ENCODE measurements around the gene SLC30A1.

SLC30A1 gene

DNA sequence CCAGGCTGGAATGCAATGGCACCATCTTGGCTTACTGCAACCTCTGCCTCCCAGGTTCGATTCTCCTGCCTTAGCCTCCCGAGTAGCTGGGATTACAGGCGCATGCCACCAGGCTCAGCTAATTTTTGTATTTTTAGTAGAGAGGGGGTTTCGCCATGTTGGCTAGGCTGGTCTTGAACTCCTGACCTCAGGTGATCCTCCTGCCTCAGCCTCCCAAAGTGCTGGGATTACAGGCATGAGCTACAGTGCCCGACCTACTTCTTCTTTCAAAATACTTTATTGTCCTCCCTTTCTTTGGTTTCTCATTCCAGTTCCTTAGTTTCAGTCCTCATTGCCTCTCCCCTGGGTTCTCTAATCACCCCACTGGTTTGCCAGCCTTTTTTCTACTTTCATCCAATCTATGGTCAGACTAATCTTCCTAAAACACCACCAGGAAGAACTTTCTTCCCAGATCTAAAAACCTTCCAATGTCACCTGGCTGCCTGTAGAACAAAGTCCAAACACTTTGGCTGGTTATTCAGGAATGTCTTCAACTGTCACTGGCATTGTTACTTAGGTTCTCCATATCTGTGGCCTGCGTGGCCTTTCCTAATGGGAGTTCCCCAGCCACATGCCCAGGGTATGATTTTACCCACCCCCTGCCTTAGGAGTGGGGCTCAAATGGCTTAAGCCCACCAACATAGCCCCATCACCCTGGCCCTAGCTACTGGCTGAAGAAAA is 29.0 kb upstream of the SLC30A1 start:
- DNase-seq (ENCODE audit: low read depth), result no peak

DNA sequence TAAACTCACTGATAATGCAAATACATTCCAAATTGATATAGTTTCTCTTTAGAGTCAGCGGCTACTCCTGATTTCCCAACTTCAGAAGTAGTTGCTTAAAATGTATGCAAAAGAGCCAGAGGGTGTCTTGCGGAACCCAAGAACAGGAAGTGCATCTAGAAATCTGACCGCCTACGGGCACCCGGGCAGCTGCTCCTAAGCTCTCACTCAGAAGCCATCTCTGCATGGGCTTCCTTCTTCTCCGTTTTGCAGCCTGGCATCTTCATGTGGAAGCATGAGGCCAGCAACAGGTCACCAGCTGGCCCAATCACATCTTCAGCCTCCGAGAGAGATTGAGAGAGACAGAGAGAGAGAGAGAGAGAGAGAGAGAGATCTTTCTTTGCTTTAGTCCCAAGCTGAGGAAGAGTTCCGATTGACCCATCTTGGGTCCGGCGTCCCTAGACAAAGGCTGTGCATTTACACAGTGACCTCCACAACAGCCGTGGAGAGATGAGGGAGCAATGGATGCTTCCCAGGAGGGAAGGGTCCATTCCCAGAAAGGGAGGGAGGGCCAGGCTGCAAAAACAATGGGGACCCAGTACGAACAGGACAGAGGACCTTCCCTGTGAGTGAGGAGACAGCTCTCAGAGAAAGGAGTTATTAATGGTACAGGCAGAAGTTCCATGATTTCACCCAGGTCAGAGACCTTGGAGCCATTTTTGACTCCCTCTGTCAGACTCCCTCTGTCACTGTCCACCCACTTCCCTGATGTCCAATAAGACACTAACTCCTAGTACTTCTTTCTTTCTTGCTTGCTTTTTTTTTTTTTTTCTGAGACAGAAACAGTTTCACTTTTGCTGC is 28.2 kb upstream of the SLC30A1 start:
- DNase-seq (ENCODE audit: low read depth), result no peak

DNA sequence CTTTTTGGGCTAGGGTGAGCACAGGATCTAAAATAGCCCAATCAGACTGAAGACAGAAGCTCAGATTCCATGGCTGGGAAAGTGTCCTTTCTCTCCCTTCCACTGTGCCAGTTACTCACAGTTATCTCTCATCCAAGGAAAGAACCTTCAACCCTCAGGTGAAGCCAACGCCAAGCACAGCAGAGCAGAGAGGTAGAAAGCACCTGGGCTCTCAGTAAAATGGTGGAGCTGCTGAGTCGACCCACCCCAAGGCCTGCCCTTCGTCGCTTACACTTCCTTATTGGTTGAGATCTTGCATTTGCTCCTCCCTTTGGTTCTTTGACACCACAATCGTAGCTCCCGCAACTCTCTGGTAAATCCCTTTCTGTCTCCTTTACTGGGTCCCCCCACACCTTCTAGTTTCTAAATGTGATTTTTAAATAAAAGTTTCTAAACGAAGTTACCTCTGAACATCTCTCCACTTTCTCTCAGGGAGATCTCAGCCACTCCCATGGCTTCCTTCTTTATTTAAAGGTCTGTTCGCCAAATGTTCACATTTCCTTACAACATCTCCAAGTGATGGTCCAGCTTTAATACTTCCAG is 27.5 kb upstream of the SLC30A1 start:
- no peak for DNase-seq (ENCODE audit: low read depth)

DNA sequence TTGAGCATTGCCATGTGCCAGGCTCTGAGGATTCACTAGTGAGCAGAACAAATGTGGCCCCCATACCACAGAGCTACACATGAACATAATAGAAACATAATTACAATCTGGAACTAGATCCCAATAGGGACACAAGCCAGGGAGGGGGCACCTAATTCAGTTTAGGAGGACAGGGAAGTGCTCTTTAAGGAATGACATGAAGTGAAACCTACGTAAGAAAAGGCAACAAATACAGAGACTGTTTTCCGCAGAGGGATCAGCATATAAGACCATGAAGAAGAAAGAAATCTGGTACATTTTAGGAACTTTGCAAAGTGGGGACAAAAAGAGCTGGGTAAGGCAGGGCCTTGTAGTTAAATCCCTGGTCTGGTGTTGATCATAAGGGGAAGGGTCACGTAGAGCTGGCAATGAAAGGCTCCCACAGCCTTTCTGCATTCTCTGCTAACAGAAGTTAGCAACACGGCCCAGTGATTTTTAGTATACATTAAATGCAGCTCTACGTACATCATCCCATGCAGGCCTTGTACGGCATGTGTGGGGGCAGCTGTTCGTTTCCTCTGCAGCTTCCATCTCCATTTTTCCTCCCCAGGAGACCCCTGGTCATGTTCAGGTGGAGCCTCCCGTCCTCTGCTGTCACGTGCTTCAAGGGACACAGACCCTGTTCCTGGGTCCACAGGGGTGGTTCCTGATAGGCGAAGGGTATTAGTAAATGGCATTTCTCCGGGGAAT is 26.8 kb upstream of the SLC30A1 start:
- DNase-seq (ENCODE audit: low read depth), result no peak

DNA sequence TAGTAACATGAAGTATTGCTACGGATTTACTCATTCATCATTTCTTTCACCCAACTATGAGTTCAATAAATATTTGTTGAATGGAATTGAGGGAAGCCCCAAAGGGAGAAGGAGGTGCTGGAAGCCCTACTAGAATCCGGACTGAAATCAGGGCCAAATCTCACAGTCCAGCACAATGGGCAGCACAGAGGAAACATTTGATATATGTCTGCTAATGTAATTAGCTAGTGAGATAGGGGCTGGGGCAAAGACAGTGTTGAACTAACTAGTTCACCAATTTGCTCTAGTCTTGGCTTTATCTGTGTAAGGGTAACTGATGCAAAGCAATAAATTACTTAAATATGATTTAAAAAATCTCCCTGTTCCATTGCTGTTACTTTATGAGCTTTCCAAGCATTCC is 26.1 kb upstream of the SLC30A1 start:
- no peak for DNase-seq (ENCODE audit: low read depth)

DNA sequence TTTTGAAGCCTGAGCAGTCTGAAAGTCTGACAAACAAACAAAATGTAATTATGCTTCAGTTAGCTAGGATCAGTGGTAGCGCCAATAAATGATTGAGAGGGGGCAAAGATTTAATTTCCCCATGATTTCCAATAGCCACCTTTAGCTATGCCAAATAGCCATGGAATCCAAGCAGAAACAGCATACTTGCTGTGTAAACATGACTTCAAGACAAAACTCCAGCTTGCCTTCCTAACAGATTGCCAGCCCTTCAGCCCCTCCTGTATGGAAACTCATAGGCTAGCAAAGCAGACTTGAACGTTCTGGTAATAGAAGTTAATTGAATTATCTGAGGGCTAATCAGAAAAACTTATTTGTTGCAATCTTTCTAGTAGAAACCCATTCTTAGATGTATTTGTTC is 25.6 kb upstream of the SLC30A1 start:
- no peak for DNase-seq (ENCODE audit: low read depth)

DNA sequence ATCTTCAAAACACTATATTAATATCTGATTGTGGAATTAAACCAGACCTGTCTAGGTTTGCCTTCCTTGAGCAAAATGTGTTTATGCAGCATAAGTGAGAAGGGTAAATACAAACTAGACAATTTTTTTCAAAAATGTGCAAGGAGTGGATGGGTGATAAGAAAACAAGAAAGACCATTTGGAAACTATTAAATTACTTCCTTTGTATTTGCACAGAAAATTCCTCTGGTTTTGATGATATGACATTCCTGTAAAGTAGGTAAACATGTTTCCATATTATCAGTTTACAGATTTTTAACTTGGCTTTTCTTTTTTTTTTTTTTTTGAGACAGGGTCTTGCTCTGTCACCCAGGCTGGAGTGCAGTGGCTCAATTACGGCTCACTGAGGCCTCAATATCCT is 24.8 kb upstream of the SLC30A1 start:
- DNase-seq (ENCODE audit: low read depth), result no peak

DNA sequence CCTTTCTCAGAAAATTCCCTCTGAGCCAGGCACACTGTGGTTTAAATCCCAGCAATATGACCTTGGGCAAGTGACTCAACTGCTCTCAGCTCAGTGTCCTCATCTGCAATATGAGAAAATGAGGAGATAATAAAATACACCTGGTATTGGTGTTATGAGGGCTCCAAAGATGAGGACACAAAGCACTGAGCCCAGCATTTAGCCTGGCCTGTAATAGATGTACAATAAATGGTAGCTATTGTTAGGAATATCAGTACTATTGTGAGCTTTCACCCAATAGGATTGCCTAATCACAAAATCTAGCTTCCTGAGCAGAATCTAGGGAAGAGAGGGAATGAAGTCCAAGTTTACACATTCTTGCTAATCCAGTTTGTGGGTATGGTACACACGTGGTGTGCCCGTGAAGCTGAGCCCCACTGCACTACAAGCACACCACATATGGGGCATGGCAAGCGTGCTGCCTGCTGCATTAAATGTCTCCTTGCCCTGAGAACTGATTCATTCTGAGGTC is 24.3 kb upstream of the SLC30A1 start:
- DNase-seq (ENCODE audit: low read depth), result no peak

DNA sequence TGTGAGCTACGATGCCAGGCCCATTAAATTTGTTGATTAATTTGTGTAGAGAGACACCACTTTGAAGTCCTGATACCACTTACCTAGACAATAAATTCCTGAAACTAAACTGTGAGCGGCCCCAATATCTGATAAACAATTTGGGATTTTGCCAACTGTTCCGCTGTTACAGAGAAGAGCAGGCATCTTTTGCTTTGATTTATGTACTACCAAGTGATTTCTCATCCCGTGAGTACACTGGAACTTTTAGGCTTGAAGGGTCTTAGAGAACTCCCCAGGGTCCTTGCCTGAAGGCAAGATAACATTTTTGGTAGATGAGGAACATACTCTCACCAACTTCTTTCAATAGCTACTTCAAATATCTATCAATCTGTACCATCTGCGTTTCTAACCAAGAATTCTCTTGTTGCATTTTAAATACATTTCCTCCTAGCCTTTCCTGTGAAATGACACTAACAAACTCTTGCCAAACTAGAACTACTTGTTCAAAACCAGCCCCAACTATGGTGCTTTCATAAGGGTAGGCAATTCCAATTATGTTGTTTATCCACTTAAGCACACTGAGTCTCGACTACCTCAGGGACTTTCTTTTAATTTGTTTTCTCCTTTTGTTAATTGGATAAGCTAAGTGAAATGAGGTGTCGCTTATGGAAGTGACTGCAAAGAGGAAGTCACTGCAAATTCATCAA is 23.2 kb upstream of the SLC30A1 start:
- DNase-seq (ENCODE audit: low read depth), result no peak

DNA sequence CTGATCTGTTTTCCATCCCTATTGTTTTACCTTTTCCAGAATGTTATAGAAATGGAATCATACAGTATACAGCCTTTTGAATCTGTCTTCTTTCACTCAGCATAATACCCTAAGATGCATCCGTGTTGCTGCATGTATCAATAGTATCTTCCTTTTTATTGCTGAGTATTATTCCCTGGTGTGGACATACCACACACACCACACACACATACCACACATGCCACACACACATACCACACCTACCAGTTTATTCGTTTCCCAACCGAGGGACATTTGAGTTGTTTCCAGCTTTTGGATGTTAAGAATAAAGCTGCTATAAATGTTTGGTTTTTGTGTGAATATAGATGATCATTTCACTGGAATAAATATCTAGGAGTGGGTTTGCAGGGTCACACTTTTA is 22.2 kb upstream of the SLC30A1 start:
- no peak for DNase-seq (ENCODE audit: low read depth)

DNA sequence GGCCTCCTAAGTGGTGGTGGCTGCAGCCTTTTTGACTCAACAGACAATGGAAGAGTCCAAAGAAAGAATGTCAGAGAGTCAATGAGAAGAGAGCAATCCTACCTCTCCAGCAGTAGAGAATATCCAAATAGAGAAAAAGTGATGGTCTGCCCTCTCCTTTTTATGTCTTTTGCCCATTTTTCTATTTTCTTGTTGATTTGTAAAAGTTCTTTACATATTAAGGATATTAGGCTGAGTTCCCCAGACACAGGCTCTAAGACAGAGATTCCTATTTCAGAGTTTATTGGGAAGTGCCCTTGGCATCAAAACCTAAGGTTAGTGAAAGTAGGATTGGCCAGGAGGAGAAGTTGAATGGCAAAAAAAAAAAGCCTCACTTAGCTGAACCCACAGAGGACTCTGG is 20.3 kb upstream of the SLC30A1 start:
- no peak for DNase-seq (ENCODE audit: low read depth)

DNA sequence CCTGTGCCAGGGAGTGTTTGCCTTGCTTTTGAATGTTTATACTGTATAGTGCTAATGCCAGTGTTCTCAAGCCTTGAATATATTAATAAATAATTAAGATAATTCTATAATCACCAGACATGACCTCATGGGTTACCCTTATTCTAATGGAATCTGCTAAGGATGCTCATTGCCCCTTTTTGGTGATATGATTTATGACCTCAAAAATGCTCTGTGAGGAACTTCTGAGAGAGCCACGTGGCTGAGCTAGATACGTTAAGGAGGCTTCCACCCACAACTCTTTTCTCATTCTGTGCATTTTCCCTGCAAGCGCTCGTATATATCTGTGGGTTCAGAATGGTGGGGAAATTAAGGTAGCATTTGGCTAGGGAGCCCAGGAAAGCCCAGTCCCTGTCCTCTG is 19.6 kb upstream of the SLC30A1 start:
- no peak for DNase-seq (ENCODE audit: low read depth)

DNA sequence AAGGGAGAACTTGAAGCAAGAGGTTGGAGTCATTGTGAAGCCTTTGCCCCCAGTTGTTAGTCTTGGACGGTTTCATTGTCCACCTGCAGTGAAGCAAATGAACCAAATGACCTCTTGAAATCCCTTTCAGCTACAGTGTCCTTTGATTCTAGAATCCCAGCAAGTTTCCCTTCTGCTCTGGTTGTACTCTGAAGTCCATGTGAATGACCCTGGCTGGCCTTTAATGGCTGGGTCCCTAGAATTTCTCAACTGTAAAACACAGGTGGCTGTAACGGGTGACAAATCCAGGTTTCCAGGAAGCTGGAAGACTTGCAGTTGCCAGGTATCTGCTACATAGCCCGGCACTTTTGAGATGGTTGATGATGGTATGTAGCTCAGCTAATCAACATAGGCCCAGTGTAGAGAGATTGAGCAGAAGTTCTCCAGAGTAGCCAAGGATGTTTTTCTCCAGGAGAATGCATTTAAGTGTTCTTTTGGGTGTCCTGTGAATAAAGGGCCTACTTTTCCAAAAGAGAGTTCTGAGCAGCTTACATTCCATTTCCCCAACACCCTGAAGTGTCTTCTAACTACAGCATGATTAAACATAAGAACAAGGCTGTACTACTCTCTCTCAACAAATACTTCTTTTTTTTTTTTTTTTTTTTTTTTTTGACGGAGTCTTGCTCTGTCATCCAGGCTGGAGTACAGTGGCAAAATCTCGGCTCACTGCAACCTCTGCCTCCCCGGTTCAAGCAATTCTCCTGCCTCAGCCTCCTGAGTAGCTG is 17.6 kb upstream of the SLC30A1 start:
- DNase-seq (ENCODE audit: low read depth), result no peak

DNA sequence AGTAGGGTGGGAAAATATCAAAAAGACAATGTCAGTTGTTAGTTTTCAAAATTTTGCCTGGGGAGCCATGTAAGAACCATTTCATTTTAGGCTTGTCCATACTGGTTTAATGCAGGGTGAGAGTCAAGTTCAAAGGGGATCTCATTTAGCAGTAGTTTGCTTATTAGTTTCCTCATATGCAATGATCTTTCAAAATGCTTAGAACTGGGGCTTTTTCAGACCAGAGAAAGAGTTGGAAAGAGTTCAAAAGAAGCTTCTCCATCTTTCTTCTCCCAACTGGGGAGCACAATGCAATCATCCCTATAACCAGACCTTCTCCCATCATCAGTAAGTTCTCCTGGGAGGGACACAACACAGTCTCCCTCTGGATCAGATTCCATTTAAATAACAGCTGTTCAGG is 16.5 kb upstream of the SLC30A1 start:
- no peak for DNase-seq (ENCODE audit: low read depth)

DNA sequence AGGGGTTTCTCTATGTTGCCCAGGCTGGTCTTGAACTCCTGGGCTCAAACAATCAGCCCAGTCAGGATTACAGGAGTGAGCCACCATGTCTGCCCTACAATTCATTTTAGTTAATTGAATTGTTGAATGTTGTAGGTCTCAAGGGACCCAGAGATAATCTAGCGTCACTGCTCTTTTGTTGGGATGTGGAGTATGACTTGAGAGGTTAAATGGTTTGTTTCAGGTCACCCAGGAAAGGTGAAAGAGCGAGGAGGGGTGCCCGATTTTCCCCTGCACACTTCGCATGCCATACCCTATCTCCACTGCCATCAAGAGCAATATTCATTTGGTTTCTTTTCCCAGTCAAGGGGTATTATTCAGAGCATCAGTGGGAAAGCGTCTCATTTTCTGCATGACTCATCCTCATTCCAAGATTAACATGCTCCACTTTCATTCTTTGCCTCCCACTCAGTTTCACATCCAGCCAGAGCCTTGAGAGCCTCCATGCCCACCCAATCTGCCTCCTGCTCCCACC is 13.1 kb upstream of the SLC30A1 start:
- peak; percentile 60 for DNase-seq (ENCODE audit: low read depth)

DNA sequence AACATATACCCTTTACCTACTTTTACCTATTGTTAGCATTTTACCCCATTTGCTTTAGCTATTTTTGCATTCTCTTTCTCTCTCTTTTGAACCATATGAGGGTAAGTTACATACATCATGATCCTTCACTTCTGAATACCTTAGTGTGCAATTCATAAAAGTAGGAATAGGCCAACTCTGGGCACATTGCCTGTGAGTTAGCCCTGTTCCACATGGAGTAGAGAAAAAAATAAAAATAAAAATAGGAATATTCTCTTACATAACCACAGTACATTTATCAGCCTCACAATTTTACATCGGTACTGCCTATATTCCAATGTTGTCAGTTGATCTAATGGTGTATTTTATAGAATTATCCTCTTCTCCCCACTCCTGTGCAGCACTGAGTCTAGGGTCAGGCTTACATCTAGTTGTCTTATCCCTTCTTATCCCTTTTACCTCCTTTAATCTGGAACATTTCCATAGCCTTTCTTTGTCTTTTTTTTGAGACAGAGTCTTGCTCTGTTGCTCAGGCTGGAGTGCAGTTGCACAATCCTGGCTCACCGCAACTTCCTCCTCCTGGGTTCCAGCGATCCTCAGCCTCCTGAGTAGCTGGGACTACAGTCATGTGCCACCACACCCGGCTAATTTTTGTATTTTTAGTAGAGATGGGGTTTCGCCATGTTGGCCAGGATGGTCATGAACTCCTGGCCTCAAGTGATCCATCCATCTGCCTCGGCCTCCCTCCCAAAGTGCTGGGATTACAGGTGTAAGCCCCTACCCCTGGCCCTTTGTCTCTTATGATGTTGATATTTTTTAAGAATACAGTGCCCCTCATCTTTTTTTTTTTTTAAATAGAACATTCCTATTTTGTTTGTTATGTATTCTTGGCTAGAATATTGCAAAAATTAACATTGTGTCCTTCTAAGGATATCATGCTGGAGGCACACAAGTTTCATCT is 11.1 kb upstream of the SLC30A1 start:
- DNase-seq (ENCODE audit: low read depth), result no peak

DNA sequence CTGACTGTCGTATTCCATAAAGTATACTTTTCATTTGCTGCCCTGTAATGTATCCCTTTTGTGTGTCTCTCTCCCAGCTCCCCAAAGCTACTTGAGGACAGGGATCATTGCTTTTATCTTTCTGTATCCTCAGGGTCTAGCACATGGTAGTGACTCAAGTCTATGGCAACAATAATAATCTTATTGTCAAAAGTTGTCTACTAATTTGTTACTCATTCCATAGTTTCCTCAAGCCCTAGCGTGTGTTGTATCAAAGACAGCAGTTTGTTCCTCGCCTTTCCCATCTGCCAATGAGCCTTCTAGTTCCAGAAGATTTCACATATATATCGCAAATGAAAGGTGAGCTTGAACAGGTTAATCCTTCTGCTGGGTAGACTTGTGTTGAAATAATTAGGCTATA is 9.8 kb upstream of the SLC30A1 start:
- no peak for DNase-seq (ENCODE audit: low read depth)

DNA sequence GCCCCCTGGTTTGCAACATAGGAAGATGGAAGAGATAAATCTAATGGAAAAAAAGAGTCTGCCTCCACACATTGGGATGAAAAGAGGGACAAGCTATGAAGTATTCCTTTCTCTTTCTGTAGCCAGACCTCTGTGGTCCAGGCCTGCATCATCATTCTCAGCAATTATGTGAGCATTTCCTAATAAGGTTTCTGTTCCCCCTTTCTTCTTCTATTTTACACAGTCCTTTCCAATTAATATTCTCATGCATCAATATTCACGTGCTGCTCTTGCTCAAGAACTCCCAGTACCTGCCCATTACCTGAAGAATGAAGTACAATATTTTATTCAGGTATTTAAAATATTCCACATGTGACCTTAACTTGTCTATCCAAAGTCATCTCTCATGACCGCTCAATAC is 8.2 kb upstream of the SLC30A1 start:
- DNase-seq (ENCODE audit: low read depth), result no peak

DNA sequence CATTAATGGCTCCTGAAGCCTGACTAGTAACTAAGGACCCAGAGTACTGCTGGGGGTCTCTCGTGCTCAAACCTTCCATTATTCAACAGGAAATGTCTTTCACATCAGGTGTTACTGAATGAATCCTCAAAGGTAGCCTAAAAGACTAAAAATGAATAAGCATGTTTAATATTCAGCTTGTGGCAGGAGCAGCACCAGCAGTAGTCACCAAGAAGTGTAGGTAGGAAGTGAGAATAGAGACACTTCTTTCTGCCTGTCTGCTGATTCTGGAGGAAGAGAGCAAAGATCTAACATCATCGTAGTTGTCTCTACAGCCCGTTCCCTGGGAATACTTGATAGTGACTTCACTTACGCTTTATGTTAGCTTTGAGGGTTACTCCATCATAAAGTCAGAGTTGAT is 7.6 kb upstream of the SLC30A1 start:
- no peak for DNase-seq (ENCODE audit: low read depth)
